HCT116 (cell line): ENCODE measurements around the gene MOK.

Source experiments
- ELF1 ChIP-seq: IDR thresholded peaks from 2 replicates; pipeline ENCODE4 v1.6.1; 2012; ENCODE audit warnings: low read depth, borderline replicate concordance
- EZH2 ChIP-seq: fragments of 200-600 bp; sonication (generic); IDR thresholded peaks from 2 replicates; pipeline ENCODE4 v1.6.1; 2017; ENCODE audit warnings: antibody characterized with exemption, mixed run types
- POLR2A ChIP-seq: IDR thresholded peaks from 2 replicates; pipeline ENCODE4 v1.7.0; 2011; ENCODE audit warnings: borderline replicate concordance; ENCODE audit not compliant: insufficient read depth, insufficient read length; ENCODE audit errors: extremely low read depth
- POLR2AphosphoS5 ChIP-seq: IDR thresholded peaks from 2 replicates; pipeline ENCODE4 v1.6.1; 2011; ENCODE audit warnings: mild to moderate bottlenecking, low read depth, low read length, moderate library complexity
- RAD21 ChIP-seq: IDR thresholded peaks from 2 replicates; pipeline ENCODE4 v1.6.1; 2012; ENCODE audit warnings: low read depth, mild to moderate bottlenecking
- TF ChIP-seq, protein P1 (sequence below): IDR thresholded peaks from 2 replicates; pipeline ENCODE4 v1.6.1; 2012; ENCODE audit warnings: low read depth
- TF ChIP-seq, protein P2 (sequence below), 3 experiments: fragments of 200-600 bp in 1 of 3; sonication (generic) in 1 of 3; IDR thresholded peaks in 2 of 3; conservative IDR thresholded peaks in 1 of 3; 2 replicates each; pipeline ENCODE4 v1.5.1; 2012 to 2017; ENCODE audit warnings: low read depth in 2 of 3, low read length in 2 of 3, antibody characterized with exemption in 1 of 3, borderline replicate concordance in 1 of 3, control low read depth in 1 of 3, mild to moderate bottlenecking in 1 of 3, mixed read lengths in 1 of 3, mixed run types in 1 of 3, moderate library complexity in 1 of 3; ENCODE audit not compliant: insufficient read depth in 1 of 3

DNA sequence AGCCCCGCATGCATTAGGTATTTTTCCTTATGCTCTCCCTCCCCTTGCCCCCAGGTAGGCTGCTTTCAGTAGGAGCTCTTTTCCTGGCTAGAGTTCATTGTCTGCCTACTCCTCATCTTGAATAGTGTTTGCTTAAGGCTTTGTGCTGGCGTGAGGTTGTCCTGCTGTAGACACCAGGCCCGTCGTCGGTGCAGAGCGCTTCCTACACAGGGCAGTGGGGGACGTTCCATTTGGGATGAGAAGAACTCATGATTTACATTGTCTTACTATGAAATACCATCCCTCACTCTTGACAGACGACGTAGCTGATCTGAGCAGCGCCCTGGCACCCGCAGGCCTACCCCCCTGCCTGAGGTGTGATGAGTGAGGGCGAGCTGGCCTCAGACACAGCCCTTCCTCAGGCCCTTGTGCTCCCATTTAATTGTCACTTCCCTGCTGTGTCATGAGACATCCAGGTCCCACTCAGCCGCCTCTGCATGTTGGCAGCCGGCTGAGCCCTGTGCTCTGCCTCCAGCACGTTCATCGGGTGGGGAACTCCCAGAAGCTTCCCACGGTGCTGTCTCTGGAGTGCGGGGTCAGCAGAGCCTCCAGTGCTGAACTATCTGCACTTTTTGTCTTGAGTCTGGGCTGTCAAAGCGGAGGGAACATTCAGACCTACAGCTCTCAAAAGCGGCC is 89.3 kb downstream of the MOK start:
- TF ChIP-seq POLR2A (no peak), EZH2 (no peak), ELF1 (no peak), RAD21 (no peak), POLR2AphosphoS5 (no peak)
- TF ChIP-seq, protein P1, sequence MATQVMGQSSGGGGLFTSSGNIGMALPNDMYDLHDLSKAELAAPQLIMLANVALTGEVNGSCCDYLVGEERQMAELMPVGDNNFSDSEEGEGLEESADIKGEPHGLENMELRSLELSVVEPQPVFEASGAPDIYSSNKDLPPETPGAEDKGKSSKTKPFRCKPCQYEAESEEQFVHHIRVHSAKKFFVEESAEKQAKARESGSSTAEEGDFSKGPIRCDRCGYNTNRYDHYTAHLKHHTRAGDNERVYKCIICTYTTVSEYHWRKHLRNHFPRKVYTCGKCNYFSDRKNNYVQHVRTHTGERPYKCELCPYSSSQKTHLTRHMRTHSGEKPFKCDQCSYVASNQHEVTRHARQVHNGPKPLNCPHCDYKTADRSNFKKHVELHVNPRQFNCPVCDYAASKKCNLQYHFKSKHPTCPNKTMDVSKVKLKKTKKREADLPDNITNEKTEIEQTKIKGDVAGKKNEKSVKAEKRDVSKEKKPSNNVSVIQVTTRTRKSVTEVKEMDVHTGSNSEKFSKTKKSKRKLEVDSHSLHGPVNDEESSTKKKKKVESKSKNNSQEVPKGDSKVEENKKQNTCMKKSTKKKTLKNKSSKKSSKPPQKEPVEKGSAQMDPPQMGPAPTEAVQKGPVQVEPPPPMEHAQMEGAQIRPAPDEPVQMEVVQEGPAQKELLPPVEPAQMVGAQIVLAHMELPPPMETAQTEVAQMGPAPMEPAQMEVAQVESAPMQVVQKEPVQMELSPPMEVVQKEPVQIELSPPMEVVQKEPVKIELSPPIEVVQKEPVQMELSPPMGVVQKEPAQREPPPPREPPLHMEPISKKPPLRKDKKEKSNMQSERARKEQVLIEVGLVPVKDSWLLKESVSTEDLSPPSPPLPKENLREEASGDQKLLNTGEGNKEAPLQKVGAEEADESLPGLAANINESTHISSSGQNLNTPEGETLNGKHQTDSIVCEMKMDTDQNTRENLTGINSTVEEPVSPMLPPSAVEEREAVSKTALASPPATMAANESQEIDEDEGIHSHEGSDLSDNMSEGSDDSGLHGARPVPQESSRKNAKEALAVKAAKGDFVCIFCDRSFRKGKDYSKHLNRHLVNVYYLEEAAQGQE: no peak
- TF ChIP-seq, protein P2, sequence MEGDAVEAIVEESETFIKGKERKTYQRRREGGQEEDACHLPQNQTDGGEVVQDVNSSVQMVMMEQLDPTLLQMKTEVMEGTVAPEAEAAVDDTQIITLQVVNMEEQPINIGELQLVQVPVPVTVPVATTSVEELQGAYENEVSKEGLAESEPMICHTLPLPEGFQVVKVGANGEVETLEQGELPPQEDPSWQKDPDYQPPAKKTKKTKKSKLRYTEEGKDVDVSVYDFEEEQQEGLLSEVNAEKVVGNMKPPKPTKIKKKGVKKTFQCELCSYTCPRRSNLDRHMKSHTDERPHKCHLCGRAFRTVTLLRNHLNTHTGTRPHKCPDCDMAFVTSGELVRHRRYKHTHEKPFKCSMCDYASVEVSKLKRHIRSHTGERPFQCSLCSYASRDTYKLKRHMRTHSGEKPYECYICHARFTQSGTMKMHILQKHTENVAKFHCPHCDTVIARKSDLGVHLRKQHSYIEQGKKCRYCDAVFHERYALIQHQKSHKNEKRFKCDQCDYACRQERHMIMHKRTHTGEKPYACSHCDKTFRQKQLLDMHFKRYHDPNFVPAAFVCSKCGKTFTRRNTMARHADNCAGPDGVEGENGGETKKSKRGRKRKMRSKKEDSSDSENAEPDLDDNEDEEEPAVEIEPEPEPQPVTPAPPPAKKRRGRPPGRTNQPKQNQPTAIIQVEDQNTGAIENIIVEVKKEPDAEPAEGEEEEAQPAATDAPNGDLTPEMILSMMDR (IDR thresholded peaks at IDR 0.05 in 2 of 3, conservative IDR thresholded peaks at IDR 0.05 in 1 of 3; ENCODE audit: borderline replicate concordance in 1 of 3, insufficient read depth in 1 of 3, low read depth in 2 of 3, low read length in 2 of 3): no peak
